CD4-positive, alpha-beta T cell treated with Interleukin-2 at 100 ng/mL for 4 hours (primary cell): ENCODE measurements around the gene MARCHF11.

Experiments
- DNase-seq: peaks from one replicate; pipeline ENCODE4 v3.0.0-alpha.2; 2020; ENCODE audit warnings: low spot score

MARCHF11 gene, protein sequence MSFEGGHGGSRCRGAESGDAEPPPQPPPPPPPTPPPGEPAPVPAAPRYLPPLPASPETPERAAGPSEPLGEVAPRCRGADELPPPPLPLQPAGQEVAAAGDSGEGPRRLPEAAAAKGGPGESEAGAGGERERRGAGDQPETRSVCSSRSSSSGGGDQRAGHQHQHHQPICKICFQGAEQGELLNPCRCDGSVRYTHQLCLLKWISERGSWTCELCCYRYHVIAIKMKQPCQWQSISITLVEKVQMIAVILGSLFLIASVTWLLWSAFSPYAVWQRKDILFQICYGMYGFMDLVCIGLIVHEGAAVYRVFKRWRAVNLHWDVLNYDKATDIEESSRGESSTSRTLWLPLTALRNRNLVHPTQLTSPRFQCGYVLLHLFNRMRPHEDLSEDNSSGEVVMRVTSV

GRCh38 chr5:16179511-16179935 lies at the start of gene MARCHF11:
Gene MARCHF11, minus strand, starts transcription at chr5:16179791. Its CDS starts 216 bp downstream, at chr5:16179575.
- DNase-seq = no peak

DNA sequence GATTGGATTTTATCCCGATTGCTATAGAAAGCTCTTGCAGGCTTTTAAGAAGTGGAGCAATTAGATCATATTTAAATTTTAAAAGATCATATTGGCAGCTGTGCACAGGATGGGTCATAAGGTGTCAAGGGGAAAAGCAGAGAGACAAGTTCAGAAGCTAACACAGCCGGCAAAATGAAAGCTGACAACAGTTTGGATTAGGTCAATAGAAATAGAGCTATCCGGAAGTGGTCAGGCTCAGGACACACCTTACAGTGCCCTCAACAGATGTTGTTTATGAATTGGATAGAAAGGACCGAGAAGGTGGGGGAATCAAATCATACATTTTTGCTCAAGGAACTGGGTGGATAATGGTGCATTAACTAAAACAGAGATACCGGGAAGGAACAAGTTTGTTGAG lies 46.3 kb upstream of the MARCHF11 start:
- DNase-seq = no peak

DNA sequence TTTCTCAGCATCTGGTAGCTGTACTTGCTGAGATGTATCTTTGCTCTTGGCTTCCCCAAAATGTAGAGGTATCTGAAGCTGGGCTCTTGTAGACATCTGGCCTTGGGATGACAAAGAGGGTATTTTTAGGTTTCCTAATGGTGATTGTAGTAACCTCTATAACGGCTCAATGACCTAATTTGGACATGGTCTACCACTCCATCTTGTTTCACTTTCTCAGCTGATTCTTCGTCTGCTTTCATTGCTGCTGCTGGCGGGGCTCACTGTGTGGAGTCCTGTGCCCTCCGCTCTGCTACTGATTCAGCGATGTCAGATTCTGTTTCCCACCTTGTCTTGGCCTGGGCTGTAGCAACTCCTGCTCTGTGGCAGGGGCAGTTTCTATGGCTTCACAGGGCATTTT lies 12.7 kb upstream of the MARCHF11 start:
- DNase-seq = no peak

DNA sequence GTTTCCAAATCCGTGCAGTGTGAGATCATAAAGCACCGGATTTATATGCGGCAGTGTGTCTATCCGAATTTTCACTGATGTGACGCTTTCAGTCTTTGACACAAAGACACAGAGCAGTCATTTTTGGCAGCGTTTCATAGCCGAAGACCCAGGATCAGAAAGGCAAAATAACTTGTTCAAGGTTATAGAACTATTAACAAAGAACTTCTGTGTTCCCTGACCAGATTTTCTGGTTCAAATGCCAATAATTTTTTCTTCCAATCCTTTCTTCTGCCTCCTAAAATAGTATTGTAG lies 1.1 kb upstream of the MARCHF11 start:
- no peak for DNase-seq

- DNase-seq = no peak
Measured at GRCh38 chr5:16179936-16180788, 571 bp upstream of the MARCHF11 start.

GRCh38 chr5:16178745-16179372 lies 732 bp downstream of the MARCHF11 start:
- DNase-seq = no peak

GRCh38 chr5:16169550-16169949 lies 10.0 kb downstream of the MARCHF11 start:
- no peak for DNase-seq

DNA sequence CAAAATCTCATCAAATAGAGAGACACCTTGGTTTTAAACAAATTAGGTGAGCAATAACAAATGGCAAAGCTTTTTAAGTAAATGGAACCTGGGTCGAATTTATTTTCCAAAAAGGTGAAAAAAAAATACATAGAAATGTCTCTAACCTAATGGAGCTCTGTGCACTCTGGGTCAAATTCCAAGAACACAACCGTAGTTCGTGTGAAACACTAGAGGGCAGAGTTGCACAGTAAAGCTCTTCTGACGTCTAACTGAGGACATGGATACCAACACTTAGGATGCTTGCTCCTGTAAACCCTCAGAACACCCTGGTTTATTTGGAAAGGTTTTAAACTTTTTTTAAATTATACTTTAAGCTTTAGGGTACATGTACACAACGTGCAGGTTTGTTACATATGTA lies 18.9 kb downstream of the MARCHF11 start:
- no peak for DNase-seq

- no peak for DNase-seq
Measured at GRCh38 chr5:16159636-16160035, 20.0 kb downstream of the MARCHF11 start.

DNA sequence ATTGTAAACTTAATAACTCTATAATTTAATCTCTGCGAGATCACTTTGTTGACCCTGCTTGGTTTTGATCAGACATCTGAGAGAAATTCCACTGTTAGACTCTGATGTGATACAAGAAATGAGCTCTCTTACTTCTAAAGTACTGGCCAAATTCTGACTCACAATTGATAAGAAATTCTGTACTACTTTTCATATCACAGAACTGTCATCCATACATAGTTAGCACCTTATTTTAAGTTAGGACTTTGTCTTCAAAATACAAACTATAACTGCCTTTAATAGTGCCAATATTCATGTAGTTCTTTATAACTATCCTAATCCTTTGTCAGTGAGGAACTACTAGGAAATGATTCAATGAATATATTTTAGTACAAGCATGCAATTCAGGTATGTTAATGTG lies 23.4 kb downstream of the MARCHF11 start:
- DNase-seq = no peak

DNA sequence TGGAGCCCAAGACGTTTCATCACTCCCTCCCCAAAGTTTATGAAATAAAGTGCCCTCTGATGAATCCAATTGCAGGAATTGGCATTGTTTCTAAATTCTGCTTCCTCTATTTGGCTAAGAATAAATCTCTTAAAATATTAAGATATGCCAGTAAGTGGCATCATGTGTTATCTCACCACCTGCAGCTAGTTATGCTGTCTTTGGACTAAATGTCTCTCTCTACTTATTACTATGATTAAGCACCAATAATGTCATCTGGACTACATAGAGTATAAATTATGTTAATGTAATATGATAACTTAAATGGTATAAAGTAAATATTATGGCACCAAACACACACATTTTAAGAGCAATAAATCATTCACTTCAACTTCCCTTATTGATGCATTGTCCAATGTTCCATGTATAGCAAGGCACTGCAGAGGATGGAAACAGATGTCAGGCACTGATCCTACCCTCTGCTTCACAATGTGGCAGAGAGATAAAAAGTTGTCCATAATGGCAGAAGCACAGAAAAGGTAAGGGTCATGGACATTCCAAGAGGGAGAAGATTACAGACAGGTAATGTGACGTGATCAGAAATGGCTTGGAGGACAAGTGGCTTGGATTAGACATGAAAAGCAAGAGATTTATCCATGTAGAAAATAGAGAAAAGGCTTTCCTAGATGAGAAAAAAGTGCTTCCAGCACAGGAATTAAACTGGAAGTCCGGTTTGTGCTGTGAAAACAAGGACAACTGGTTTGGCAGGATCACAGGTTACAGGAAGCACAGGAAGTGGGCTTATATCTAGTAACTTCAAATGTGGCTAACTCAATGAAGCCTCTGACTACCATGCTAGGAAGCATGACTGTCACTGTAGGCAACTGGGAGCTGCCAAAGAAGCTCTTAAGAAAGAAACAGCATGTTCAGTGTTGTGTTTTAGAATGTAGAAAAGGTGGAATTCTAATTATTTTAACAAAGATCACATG lies 26.7 kb downstream of the MARCHF11 start:
- DNase-seq = no peak

DNA sequence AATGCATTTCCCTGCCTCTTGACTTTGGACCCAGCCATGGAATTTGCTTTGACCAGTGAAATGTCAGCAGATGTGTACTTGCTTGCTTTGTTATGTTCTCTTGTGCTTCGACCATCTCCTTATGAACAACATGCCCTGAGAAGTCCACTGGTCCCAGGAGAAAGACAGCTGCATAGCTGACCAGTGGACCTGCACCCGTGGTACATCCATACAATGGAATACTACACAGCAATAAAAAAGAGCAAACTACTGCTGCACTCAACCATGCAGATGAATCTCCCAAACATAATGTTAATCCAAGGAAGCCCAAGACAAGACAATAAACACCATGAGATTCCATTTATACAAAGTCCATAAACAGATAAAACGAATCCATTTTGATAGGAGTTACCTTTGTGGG lies 30.0 kb downstream of the MARCHF11 start:
- no peak for DNase-seq

- no peak for DNase-seq
Measured at GRCh38 chr5:16147179-16147900, 32.3 kb downstream of the MARCHF11 start.

- no peak for DNase-seq
Measured at GRCh38 chr5:16144416-16144815, 35.2 kb downstream of the MARCHF11 start.

- DNase-seq = no peak
Measured at GRCh38 chr5:16143361-16144049, 36.1 kb downstream of the MARCHF11 start.

DNA sequence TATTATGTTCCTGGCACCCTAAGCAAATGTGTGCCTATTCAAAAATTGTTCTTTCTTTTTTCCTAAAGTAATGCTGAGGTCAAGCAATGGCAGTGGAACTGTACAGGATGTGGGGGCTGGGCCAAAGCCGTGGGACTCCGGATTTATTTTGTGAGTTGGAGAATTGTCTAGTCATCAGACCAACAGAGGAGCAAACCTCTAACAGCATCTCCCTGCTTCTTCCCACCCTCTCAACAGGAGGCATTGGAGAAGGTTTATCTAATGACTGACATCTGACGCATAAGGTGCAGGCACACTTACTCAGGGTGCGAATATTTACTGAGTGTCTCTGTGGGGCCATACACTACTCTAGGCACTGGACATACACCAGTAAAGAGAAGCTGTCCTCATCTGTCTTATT lies 38.6 kb downstream of the MARCHF11 start:
- no peak for DNase-seq

GRCh38 chr5:16140417-16140816 lies 39.2 kb downstream of the MARCHF11 start:
- no peak for DNase-seq

- no peak for DNase-seq
Measured at GRCh38 chr5:16137177-16137576, 42.4 kb downstream of the MARCHF11 start.

DNA sequence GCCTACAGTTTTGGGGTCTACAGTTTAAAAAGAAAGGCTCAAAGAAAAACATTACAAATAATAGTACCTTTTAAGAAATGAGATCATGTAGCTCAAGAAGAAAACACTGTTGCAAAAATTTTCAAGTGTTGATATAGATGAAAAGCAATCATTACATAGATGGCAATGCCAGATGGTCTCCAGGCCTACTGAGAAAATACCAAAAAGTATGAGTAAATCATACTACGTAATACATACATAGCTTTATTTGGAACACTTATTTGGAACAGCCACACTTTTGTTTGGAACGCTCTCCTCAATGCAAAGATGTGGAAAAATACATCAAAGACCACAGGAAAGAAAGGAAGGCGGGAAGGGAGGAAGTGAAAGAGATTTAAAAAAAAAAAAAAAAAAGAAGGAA lies 44.1 kb downstream of the MARCHF11 start:
- no peak for DNase-seq

DNA sequence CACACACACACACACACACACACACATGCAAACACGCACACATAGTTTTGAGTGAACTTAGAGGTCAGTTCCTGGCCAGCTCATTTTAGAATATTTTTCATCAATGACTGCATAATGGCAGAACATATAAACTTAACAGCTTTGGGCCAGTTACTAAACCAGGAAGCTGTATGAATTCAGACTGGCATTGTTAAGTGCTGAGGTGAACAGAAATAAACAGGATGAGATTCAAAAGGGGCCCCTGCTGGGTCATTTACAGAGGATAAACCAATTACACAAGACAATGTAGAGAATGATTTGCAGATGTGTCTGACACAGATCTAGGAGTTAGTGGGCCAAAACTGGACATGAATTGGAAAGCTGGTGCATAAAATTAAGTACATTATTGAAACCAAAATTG lies 44.6 kb downstream of the MARCHF11 start:
- no peak for DNase-seq
